ENCODE data around the gene PRB2.

DNA sequence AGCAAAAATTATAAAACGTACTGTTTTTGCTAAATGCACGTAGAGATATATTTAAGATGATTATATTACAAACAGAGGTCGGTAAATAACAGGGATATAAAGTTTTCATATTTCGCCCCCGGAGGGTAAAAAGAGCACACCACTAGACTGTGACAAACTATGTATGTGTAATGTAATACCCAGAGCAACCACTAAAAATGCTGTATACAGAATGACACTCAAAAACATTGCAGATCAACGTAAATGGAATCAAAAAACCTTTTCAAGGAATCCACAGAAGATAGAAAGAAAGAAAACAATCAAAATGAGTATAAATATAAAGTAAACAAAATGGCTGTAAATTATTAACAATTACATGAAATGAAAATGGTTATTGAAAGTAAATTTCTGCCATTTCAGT, 47.6 kb downstream of the PRB2 start:
- TF ChIP-seq, protein P1, sequence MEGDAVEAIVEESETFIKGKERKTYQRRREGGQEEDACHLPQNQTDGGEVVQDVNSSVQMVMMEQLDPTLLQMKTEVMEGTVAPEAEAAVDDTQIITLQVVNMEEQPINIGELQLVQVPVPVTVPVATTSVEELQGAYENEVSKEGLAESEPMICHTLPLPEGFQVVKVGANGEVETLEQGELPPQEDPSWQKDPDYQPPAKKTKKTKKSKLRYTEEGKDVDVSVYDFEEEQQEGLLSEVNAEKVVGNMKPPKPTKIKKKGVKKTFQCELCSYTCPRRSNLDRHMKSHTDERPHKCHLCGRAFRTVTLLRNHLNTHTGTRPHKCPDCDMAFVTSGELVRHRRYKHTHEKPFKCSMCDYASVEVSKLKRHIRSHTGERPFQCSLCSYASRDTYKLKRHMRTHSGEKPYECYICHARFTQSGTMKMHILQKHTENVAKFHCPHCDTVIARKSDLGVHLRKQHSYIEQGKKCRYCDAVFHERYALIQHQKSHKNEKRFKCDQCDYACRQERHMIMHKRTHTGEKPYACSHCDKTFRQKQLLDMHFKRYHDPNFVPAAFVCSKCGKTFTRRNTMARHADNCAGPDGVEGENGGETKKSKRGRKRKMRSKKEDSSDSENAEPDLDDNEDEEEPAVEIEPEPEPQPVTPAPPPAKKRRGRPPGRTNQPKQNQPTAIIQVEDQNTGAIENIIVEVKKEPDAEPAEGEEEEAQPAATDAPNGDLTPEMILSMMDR (IDR thresholded peaks at IDR 0.05) = peak in 2 of 3 experiments; percentile 24 to 29
- TF ChIP-seq POLR2A (IDR thresholded peaks at IDR 0.05) = no peak

All from testis (tissue), 2 donors.